Activated naive CD4-positive, alpha-beta T cell treated with anti-CD3 and anti-CD28 coated beads for 36 hours (primary cell): ENCODE measurements around the gene MACROD2. TPM values are rescaled to one million over a fixed set of nuclear protein-coding genes. Genes with fewer than 3 reads are reported as not detected.

Experiments used
- CTCF ChIA-PET: fragments of 350-600 bp; sonication (Branson Sonifier 250); formaldehyde crosslinking; loops from one replicate; lab custom pipeline; 2021; ENCODE audit warnings: antibody characterized with exemption; lab: Charles Lee
- DNase-seq: peaks from one replicate; pipeline ENCODE4 v3.0.0-alpha.2; 2020
- H3K27ac Mint-ChIP-seq: one replicate; pipeline ENCODE4 v1.8.0; 2021; ENCODE audit warnings: mild to moderate bottlenecking, mixed read lengths
- H3K27me3 Mint-ChIP-seq: one replicate; pipeline ENCODE4 v1.8.0; 2021; ENCODE audit warnings: low read depth, mixed read lengths
- H3K36me3 Mint-ChIP-seq: one replicate; pipeline ENCODE4 v1.8.0; 2021; ENCODE audit warnings: low read depth, mixed read lengths
- H3K4me1 Mint-ChIP-seq: one replicate; pipeline ENCODE4 v1.8.0; 2021; ENCODE audit warnings: low read depth, mixed read lengths
- H3K4me3 Mint-ChIP-seq: one replicate; pipeline ENCODE4 v1.8.0; 2021; ENCODE audit warnings: mild to moderate bottlenecking, moderate library complexity, mixed read lengths
- H3K9me3 Mint-ChIP-seq: one replicate; pipeline ENCODE4 v1.8.0; 2021; ENCODE audit warnings: mixed read lengths
- intact Hi-C: fragments of 100-400 bp; cut with micrococcal nuclease; formaldehyde crosslinking; loops from one replicate; pipeline ENCODE4 v1.15.1; 2023
- total RNA-seq, 2 experiments: library from RNA; stranded (reverse); gene quantifications; one replicate each; pipeline ENCODE4 v1.2.3, GENCODE V29; 2021

Gene MACROD2
- total RNA-seq, 2 experiments from 2014 or later: not detected

- no peaks in the 10 kb centered on the region for H3K36me3 Mint-ChIP-seq
- intact Hi-C loops: no loop called here
- CTCF ChIA-PET: no interaction called here
- H3K27me3 Mint-ChIP-seq: no peaks in the 10 kb centered on the region
- H3K9me3 Mint-ChIP-seq: peaks cover 2% of the 10 kb centered on the region
- H3K4me1 Mint-ChIP-seq: no peaks in the 10 kb centered on the region
- no peak for DNase-seq
- H3K4me3 Mint-ChIP-seq: no peak overlapping the region
- no peak overlapping the region for H3K27ac Mint-ChIP-seq
These were observed 1466.6 kb downstream of the MACROD2 start for GRCh38 chr20:15461938-15462337.

GRCh38 chr20:15475483-15475882 is 1480.2 kb downstream of the MACROD2 start:
- no peak for DNase-seq
- no peak overlapping the region for H3K4me3 Mint-ChIP-seq
- peaks cover 1% of the 10 kb centered on the region for H3K9me3 Mint-ChIP-seq
- CTCF ChIA-PET: no interaction called here
- no peaks in the 10 kb centered on the region for H3K36me3 Mint-ChIP-seq
- no peaks in the 10 kb centered on the region for H3K4me1 Mint-ChIP-seq
- H3K27ac Mint-ChIP-seq: no peak overlapping the region
- no peaks in the 10 kb centered on the region for H3K27me3 Mint-ChIP-seq
- intact Hi-C loops: no loop called here

- DNase-seq: no peak
- no peak overlapping the region for H3K27ac Mint-ChIP-seq
- H3K4me3 Mint-ChIP-seq: no peak overlapping the region
- intact Hi-C loops: no loop called here
- peaks cover 1% of the 10 kb centered on the region for H3K9me3 Mint-ChIP-seq
- H3K27me3 Mint-ChIP-seq: no peaks in the 10 kb centered on the region
- H3K4me1 Mint-ChIP-seq: no peaks in the 10 kb centered on the region
- no peaks in the 10 kb centered on the region for H3K36me3 Mint-ChIP-seq
- CTCF ChIA-PET: no interaction called here
These were observed 1480.9 kb downstream of the MACROD2 start for GRCh38 chr20:15476186-15476585.

- intact Hi-C loops: no loop called here
- CTCF ChIA-PET: no interaction called here
These were observed 1481.5 kb downstream of the MACROD2 start for GRCh38 chr20:15476781-15477180.

GRCh38 chr20:15482525-15482924 is 1487.2 kb downstream of the MACROD2 start:
- Mint-ChIP-seq H3K4me3 (no peak overlapping the region), H3K36me3 (no peaks in the 10 kb centered on the region), H3K27ac (no peak overlapping the region), H3K27me3 (no peaks in the 10 kb centered on the region), H3K4me1 (no peaks in the 10 kb centered on the region), H3K9me3 (peaks cover 1% of the 10 kb centered on the region)
- intact Hi-C loops: no loop called here
- CTCF ChIA-PET: no interaction called here
- no peak for DNase-seq

More at GRCh38 chr20:15476781-15477180, 1481.5 kb downstream of the MACROD2 start:
- Mint-ChIP-seq H3K4me3 (no peak overlapping the region), H3K27me3 (no peaks in the 10 kb centered on the region), H3K9me3 (peaks cover 1% of the 10 kb centered on the region), H3K36me3 (no peaks in the 10 kb centered on the region), H3K4me1 (no peaks in the 10 kb centered on the region), H3K27ac (no peak overlapping the region)
- no peak for DNase-seq

- Mint-ChIP-seq H3K27me3 (no peaks in the 10 kb centered on the region), H3K27ac (no peak overlapping the region), H3K4me1 (no peaks in the 10 kb centered on the region), H3K36me3 (no peaks in the 10 kb centered on the region), H3K9me3 (no peaks in the 10 kb centered on the region), H3K4me3 (no peak overlapping the region)
- no peak for DNase-seq
- CTCF ChIA-PET: no interaction called here
- intact Hi-C loops: no loop called here
These were observed 1490.2 kb downstream of the MACROD2 start for GRCh38 chr20:15485519-15485918.

- DNase-seq: no peak
- Mint-ChIP-seq H3K4me3 (no peak overlapping the region), H3K36me3 (no peaks in the 10 kb centered on the region), H3K27me3 (no peaks in the 10 kb centered on the region), H3K4me1 (no peaks in the 10 kb centered on the region), H3K9me3 (no peaks in the 10 kb centered on the region), H3K27ac (no peak overlapping the region)
- intact Hi-C loops: no loop called here
- CTCF ChIA-PET: no interaction called here
These were observed 1491.7 kb downstream of the MACROD2 start for GRCh38 chr20:15487030-15487429.

GRCh38 chr20:15487682-15488081 is 1492.4 kb downstream of the MACROD2 start:
- no peaks in the 10 kb centered on the region for H3K9me3 Mint-ChIP-seq
- DNase-seq: no peak
- no peaks in the 10 kb centered on the region for H3K36me3 Mint-ChIP-seq
- no peaks in the 10 kb centered on the region for H3K27me3 Mint-ChIP-seq
- intact Hi-C loops: no loop called here
- H3K4me1 Mint-ChIP-seq: no peaks in the 10 kb centered on the region
- H3K27ac Mint-ChIP-seq: no peak overlapping the region
- no peak overlapping the region for H3K4me3 Mint-ChIP-seq
- CTCF ChIA-PET: no interaction called here

- H3K27me3 Mint-ChIP-seq: no peaks in the 10 kb centered on the region
- intact Hi-C loops: no loop called here
- H3K4me1 Mint-ChIP-seq: no peaks in the 10 kb centered on the region
- CTCF ChIA-PET: no interaction called here
- H3K27ac Mint-ChIP-seq: no peak overlapping the region
- H3K9me3 Mint-ChIP-seq: no peaks in the 10 kb centered on the region
- no peaks in the 10 kb centered on the region for H3K36me3 Mint-ChIP-seq
- no peak for DNase-seq
- H3K4me3 Mint-ChIP-seq: no peak overlapping the region
These were observed 1496.3 kb downstream of the MACROD2 start for GRCh38 chr20:15491575-15491974.

- CTCF ChIA-PET: no interaction called here
- intact Hi-C loops: no loop called here
- no peaks in the 10 kb centered on the region for H3K27me3 Mint-ChIP-seq
- no peak overlapping the region for H3K4me3 Mint-ChIP-seq
- no peaks in the 10 kb centered on the region for H3K4me1 Mint-ChIP-seq
- H3K9me3 Mint-ChIP-seq: peaks cover 5% of the 10 kb centered on the region
- no peak overlapping the region for H3K27ac Mint-ChIP-seq
- no peak for DNase-seq
- no peaks in the 10 kb centered on the region for H3K36me3 Mint-ChIP-seq
These were observed 1499.5 kb downstream of the MACROD2 start for GRCh38 chr20:15494851-15495250.

GRCh38 chr20:15496501-15497039 is 1501.3 kb downstream of the MACROD2 start:
- no peaks in the 10 kb centered on the region for H3K36me3 Mint-ChIP-seq
- no peak overlapping the region for H3K4me3 Mint-ChIP-seq
- intact Hi-C loops: no loop called here
- no peaks in the 10 kb centered on the region for H3K27me3 Mint-ChIP-seq
- no peaks in the 10 kb centered on the region for H3K4me1 Mint-ChIP-seq
- no peak overlapping the region for H3K27ac Mint-ChIP-seq
- no peak for DNase-seq
- H3K9me3 Mint-ChIP-seq: peaks cover 5% of the 10 kb centered on the region
- CTCF ChIA-PET: no interaction called here

- Mint-ChIP-seq H3K36me3 (no peaks in the 10 kb centered on the region), H3K9me3 (peaks cover 5% of the 10 kb centered on the region), H3K4me3 (no peak overlapping the region), H3K4me1 (no peaks in the 10 kb centered on the region), H3K27ac (no peak overlapping the region), H3K27me3 (no peaks in the 10 kb centered on the region)
- DNase-seq: no peak
- intact Hi-C loops: no loop called here
- CTCF ChIA-PET: no interaction called here
These were observed 1503.6 kb downstream of the MACROD2 start for GRCh38 chr20:15498926-15499325.

- CTCF ChIA-PET: no interaction called here
- H3K27me3 Mint-ChIP-seq: no peaks in the 10 kb centered on the region
- H3K27ac Mint-ChIP-seq: no peak overlapping the region
- peaks cover 5% of the 10 kb centered on the region for H3K9me3 Mint-ChIP-seq
- H3K4me1 Mint-ChIP-seq: no peaks in the 10 kb centered on the region
- H3K4me3 Mint-ChIP-seq: no peak overlapping the region
- no peaks in the 10 kb centered on the region for H3K36me3 Mint-ChIP-seq
- DNase-seq: no peak
- intact Hi-C loops: no loop called here
These were observed 1511.0 kb downstream of the MACROD2 start for GRCh38 chr20:15506311-15506710.
